NCI-H2029 treated with DMSO at 0.1 percent for 48 hours (cell line): Measurements from ENCODE around the gene TTLL9.

ENCODE experiments used
- DNase-seq: peaks from one replicate; lab custom pipeline; 2025; lab: John Stamatoyannopoulos, UW

The TTLL9 gene

GRCh38 chr20:31979713-31980426 lies 109.4 kb downstream of the TTLL9 start:
- DNase-seq = no peak

- DNase-seq = no peak
These were observed 111.3 kb downstream of the TTLL9 start for GRCh38 chr20:31981784-31982183.

- DNase-seq = no peak
These were observed 114.6 kb downstream of the TTLL9 start for GRCh38 chr20:31984981-31985471.

GRCh38 chr20:31987744-31988143 lies 117.3 kb downstream of the TTLL9 start:
- no peak for DNase-seq

DNA sequence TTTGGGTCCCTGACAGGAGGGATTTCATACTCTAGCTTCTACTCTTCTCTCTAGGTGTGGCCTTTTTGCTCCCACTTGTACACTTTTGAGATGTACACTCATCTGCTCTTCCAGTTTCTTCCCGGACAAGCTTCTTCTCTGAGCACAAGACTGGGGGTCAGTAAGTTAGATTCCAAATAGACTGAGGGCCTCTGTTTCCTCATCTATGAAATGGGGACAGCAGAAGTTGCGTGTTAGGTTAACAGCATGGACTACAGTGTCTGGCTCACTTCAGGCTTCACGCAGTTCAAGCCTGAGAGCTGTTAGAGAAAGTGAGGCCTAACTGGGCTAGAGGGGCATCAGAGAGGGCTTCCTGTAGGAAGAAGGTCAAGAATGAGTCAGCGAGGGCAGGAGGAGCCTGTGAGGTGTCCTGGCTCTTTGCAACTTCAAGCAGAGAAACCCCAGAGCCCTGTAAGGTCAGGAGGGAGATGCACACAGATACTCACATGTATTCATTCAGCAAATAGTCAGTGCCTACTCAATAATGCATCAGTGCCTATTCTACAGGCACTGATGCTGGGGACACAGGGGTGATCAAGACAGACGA lies 118.1 kb downstream of the TTLL9 start:
- no peak for DNase-seq

DNA sequence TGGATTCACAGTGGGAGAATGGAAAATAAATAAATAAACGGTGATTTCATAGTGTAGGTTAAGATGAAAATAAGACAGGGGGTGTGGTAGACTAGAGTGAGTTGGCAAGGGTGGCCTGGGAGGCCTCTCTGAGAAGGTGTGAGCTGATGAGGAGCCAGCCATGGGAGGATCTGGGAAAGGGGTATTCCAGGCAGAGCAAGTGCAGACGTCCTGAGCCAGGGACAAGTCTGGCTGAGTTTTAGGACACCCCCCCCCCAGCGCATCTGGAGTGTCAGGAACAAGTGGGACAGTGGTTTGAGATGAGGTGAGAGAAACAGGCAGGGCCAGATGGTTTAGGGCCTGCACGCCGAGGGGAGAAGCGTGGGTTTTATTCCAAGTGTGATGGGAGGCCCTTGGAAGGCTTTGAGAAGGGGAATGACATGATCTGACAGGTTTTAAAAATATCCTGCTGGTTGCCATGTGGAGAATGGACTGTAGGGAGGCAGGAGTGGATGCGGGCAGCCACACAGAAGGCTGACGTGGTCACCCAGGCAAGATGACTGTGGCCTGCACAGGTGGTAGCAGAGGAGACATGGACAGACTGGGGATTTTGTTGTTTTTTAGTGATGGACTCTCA lies 118.7 kb downstream of the TTLL9 start:
- DNase-seq = no peak

DNA sequence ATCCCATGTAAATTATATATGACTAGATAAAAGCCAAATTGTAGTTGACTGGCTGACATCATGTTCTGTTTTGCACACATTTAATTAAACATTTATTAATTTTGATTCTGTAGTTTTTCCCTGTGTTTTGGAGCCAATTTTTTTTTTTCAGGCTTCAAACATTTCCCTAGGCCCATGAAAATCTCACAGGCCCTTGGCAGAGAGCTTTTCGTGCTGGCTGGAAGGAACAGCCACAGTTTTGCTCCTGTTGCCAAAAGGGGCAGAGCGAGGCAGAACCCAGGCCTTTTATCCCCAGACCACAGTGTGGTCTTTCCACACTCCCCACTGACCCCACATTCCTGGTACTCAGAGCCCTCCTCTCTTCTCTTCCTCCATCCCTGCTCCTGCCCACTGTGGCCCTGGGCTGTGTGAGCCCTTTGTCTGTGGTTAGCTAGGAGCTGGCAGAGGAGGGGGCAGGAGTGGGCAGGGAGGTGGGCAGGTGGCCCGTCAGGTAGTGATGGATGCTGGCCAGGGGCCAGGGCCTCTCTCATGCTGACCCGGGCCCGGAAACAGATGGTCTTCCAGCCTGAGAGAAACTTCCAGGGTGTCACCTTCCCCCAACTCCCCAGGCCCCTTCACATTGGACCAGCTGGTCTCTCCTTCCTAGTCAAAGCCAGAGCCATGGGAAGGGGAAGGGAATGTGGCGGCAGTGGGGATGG lies 120.4 kb downstream of the TTLL9 start:
- DNase-seq = no peak

DNA sequence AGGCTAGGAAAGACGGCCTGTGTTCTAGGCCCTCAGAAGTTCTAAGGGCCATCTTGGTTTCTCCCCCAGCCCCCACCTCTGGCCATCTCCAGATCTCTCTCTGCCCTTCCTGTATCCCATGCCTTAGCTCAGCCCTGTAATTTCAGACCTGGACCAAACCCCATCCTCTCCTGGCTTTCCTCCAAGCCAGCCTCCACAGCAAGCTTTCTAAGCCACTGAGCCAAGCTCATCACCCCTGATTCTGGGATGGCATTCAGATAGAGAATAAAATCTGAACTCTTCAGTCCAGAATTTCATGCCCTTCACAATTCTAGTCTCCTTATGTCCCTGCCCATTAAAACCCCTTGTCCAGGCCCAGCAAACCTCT lies 120.9 kb downstream of the TTLL9 start:
- DNase-seq = no peak

DNA sequence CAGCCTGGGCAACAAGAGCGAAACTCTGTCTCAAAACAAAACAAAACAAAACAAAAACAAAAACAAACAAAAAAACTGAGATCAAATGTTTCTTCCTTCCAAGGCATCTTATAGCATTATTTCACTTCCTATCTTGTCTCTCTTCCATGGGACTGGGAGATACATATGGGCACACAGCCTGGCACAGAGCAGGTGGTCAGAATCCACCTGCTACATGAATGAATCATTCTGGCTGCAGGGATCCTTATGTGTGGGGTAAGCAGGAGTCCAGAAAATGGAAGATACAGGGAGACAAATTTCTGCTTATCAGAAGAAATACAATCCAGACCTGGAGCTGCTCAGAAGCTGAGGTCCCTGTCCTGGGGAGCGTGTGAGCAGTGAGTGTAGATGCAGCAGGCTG lies 121.7 kb downstream of the TTLL9 start:
- no peak for DNase-seq
